HEK293 (cell line): ENCODE measurements around the gene LMOD1.

ENCODE experiments used
- BCL11B ChIP-seq: fragments of 450-650 bp; formaldehyde crosslinking; IDR thresholded peaks from 2 replicates; pipeline ENCODE4 v1.5.1; 2016; ENCODE audit warnings: low read depth, missing biosample characterization, missing genetic modification characterization
- EGR2 ChIP-seq: fragments of 450-650 bp; formaldehyde crosslinking; IDR thresholded peaks from 2 replicates; pipeline ENCODE4 v1.5.1; 2016; ENCODE audit warnings: low read depth, missing biosample characterization, missing genetic modification characterization
- GLI2 ChIP-seq: fragments of 450-650 bp; formaldehyde crosslinking; IDR thresholded peaks from 2 replicates; pipeline ENCODE4; 2017; ENCODE audit warnings: missing biosample characterization, missing genetic modification characterization, low read depth, borderline replicate concordance
- KLF8 ChIP-seq: fragments of 450-650 bp; formaldehyde crosslinking; IDR thresholded peaks from 2 replicates; pipeline ENCODE4 v1.5.1; 2016; ENCODE audit warnings: missing biosample characterization, missing genetic modification characterization
- MEIS1 ChIP-seq: sonication (generic); formaldehyde crosslinking; IDR thresholded peaks from 2 replicates; pipeline ENCODE4 v1.8.1; 2022; ENCODE audit warnings: missing genetic modification reagents, mild to moderate bottlenecking, borderline replicate concordance
- PRDM1 ChIP-seq: fragments of 450-650 bp; formaldehyde crosslinking; IDR thresholded peaks from 2 replicates; pipeline ENCODE4; 2016; ENCODE audit warnings: missing biosample characterization, missing genetic modification characterization
- TCF7L2 ChIP-seq: IDR thresholded peaks from 2 replicates; pipeline ENCODE4 v1.6.1; 2011; ENCODE audit warnings: low read depth, mild to moderate bottlenecking, inconsistent platforms, low read length, moderate library complexity, borderline replicate concordance
- ZBTB48 ChIP-seq: fragments of 450-650 bp; formaldehyde crosslinking; IDR thresholded peaks from 2 replicates; pipeline ENCODE4 v1.5.1; 2016; ENCODE audit warnings: missing biosample characterization, missing genetic modification characterization
- ZFP37 ChIP-seq: fragments of 450-650 bp; formaldehyde crosslinking; IDR thresholded peaks from 2 replicates; pipeline ENCODE4 v1.5.1; 2016; ENCODE audit warnings: missing biosample characterization, missing genetic modification characterization
- ZFP41 ChIP-seq: fragments of 450-650 bp; formaldehyde crosslinking; IDR thresholded peaks from 2 replicates; pipeline ENCODE4 v1.5.1; 2016; ENCODE audit warnings: missing biosample characterization, missing genetic modification characterization, borderline replicate concordance
- ZIC2 ChIP-seq: fragments of 450-650 bp; formaldehyde crosslinking; IDR thresholded peaks from 2 replicates; pipeline ENCODE4 v1.5.1; 2016; ENCODE audit warnings: missing biosample characterization, missing genetic modification characterization
- ZNF112 ChIP-seq: fragments of 450-650 bp; formaldehyde crosslinking; IDR thresholded peaks from 2 replicates; pipeline ENCODE4 v1.5.0; 2017; ENCODE audit warnings: missing biosample characterization, missing genetic modification characterization
- ZNF114 ChIP-seq: fragments of 450-650 bp; formaldehyde crosslinking; IDR thresholded peaks from 2 replicates; pipeline ENCODE4 v1.5.0; 2017; ENCODE audit warnings: missing biosample characterization, missing genetic modification characterization
- ZNF138 ChIP-seq: fragments of 450-650 bp; formaldehyde crosslinking; IDR thresholded peaks from 2 replicates; pipeline ENCODE4 v1.5.1; 2016; ENCODE audit warnings: missing biosample characterization, missing genetic modification characterization, borderline replicate concordance
- ZNF202 ChIP-seq: fragments of 450-650 bp; formaldehyde crosslinking; IDR thresholded peaks from 2 replicates; pipeline ENCODE4 v1.5.1; 2016; ENCODE audit warnings: missing biosample characterization, missing genetic modification characterization, borderline replicate concordance
- ZNF274 ChIP-seq, 2 experiments: fragments of 200-500 bp in 1 of 2; fragments of 450-650 bp in 1 of 2; sonication (Bioruptor generic) in 1 of 2; formaldehyde crosslinking in 1 of 2; IDR thresholded peaks; 2 replicates each; pipeline versions ENCODE4 v1.5.1 to v1.6.1; 2014 to 2016; ENCODE audit warnings: borderline replicate concordance in 1 of 2, inconsistent platforms in 1 of 2, low read length in 1 of 2, missing biosample characterization in 1 of 2, missing genetic modification characterization in 1 of 2
- ZNF350 ChIP-seq: fragments of 450-650 bp; formaldehyde crosslinking; IDR thresholded peaks from 2 replicates; pipeline ENCODE4 v1.5.0; 2017; ENCODE audit warnings: missing biosample characterization, mild to moderate bottlenecking, missing genetic modification characterization
- ZNF423 ChIP-seq: fragments of 450-650 bp; formaldehyde crosslinking; IDR thresholded peaks from 2 replicates; pipeline ENCODE4 v1.5.1; 2016; ENCODE audit warnings: missing biosample characterization, missing genetic modification characterization
- ZNF530 ChIP-seq: fragments of 450-650 bp; formaldehyde crosslinking; IDR thresholded peaks from 2 replicates; pipeline ENCODE4 v1.5.1; 2016; ENCODE audit warnings: low read depth, missing biosample characterization, missing genetic modification characterization
- ZNF549 ChIP-seq: fragments of 450-650 bp; IDR thresholded peaks from 2 replicates; pipeline ENCODE4 v1.5.1; 2018; ENCODE audit warnings: missing biosample characterization, missing genetic modification characterization, mild to moderate bottlenecking, inconsistent platforms, moderate library complexity
- ZNF558 ChIP-seq: fragments of 450-650 bp; formaldehyde crosslinking; IDR thresholded peaks from 2 replicates; pipeline ENCODE4 v1.5.1; 2016; ENCODE audit warnings: missing biosample characterization, missing genetic modification characterization
- ZNF600 ChIP-seq: fragments of 450-650 bp; formaldehyde crosslinking; IDR thresholded peaks from 2 replicates; pipeline ENCODE4 v1.5.1; 2016; ENCODE audit warnings: missing biosample characterization, missing genetic modification characterization
- ZNF837 ChIP-seq: fragments of 450-650 bp; formaldehyde crosslinking; IDR thresholded peaks from 2 replicates; pipeline ENCODE4 v1.5.1; 2016; ENCODE audit warnings: missing biosample characterization, missing genetic modification characterization
- TF ChIP-seq, protein P1 (sequence below): fragments of 450-650 bp; formaldehyde crosslinking; IDR thresholded peaks from 2 replicates; pipeline ENCODE4 v1.5.1; 2016; ENCODE audit warnings: missing biosample characterization, missing genetic modification characterization, borderline replicate concordance
- TF ChIP-seq, protein P2 (sequence below): sonication (generic); formaldehyde crosslinking; IDR thresholded peaks from 2 replicates; pipeline ENCODE4 v1.8.1; 2022; ENCODE audit warnings: mild to moderate bottlenecking, moderate library complexity, missing genetic modification reagents
- TF ChIP-seq, protein P3 (sequence below): fragments of 450-650 bp; formaldehyde crosslinking; IDR thresholded peaks from 2 replicates; pipeline ENCODE4 v1.5.1; 2017; ENCODE audit warnings: missing biosample characterization, missing genetic modification characterization
- TF ChIP-seq, protein P4 (sequence below): fragments of 450-650 bp; formaldehyde crosslinking; IDR thresholded peaks from 2 replicates; pipeline ENCODE4 v1.5.1; 2016; ENCODE audit warnings: missing biosample characterization, missing genetic modification characterization
- TF ChIP-seq, protein P5 (sequence below): fragments of 450-650 bp; formaldehyde crosslinking; IDR thresholded peaks from 2 replicates; pipeline ENCODE4 v1.5.1; 2017; ENCODE audit warnings: missing biosample characterization, missing genetic modification characterization

The LMOD1 gene

DNA sequence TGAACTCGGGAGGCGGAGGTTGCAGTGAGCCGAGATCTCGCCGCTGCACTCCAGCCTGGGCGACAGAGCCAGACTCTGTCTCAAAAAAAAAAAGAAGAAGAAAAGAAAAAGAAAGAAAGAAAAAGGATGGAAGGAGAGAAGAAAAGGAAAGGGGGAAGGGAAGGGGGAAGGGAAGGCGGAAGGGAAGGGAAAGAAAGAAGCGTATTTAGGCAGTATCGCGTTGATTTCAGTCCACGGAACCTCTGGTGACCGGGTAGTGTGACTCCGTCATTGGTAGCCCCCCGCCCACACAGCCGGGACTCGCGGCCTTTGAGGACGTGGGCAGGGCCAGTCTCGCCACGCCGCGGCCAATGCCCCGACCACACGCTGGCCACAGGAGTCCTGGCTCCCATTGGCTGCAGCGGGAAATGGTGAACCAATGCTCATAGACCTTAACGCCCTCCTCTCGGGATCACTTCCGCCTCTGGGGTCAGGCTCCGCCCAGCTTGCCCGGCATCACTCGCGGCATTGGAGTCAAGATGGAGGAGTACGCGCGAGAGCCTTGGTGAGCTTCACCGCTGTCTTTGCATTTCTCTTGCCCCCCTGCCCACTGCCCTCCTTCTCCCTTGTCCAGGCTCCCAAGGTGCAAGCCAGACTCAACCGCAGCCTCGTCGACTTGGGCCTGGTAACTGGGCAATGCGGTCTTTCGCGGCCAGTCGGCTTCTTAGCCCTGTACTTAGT lies 8.8 kb upstream of the LMOD1 start, which contains the start of gene TIMM17A (continued):
- TF ChIP-seq, protein P1, sequence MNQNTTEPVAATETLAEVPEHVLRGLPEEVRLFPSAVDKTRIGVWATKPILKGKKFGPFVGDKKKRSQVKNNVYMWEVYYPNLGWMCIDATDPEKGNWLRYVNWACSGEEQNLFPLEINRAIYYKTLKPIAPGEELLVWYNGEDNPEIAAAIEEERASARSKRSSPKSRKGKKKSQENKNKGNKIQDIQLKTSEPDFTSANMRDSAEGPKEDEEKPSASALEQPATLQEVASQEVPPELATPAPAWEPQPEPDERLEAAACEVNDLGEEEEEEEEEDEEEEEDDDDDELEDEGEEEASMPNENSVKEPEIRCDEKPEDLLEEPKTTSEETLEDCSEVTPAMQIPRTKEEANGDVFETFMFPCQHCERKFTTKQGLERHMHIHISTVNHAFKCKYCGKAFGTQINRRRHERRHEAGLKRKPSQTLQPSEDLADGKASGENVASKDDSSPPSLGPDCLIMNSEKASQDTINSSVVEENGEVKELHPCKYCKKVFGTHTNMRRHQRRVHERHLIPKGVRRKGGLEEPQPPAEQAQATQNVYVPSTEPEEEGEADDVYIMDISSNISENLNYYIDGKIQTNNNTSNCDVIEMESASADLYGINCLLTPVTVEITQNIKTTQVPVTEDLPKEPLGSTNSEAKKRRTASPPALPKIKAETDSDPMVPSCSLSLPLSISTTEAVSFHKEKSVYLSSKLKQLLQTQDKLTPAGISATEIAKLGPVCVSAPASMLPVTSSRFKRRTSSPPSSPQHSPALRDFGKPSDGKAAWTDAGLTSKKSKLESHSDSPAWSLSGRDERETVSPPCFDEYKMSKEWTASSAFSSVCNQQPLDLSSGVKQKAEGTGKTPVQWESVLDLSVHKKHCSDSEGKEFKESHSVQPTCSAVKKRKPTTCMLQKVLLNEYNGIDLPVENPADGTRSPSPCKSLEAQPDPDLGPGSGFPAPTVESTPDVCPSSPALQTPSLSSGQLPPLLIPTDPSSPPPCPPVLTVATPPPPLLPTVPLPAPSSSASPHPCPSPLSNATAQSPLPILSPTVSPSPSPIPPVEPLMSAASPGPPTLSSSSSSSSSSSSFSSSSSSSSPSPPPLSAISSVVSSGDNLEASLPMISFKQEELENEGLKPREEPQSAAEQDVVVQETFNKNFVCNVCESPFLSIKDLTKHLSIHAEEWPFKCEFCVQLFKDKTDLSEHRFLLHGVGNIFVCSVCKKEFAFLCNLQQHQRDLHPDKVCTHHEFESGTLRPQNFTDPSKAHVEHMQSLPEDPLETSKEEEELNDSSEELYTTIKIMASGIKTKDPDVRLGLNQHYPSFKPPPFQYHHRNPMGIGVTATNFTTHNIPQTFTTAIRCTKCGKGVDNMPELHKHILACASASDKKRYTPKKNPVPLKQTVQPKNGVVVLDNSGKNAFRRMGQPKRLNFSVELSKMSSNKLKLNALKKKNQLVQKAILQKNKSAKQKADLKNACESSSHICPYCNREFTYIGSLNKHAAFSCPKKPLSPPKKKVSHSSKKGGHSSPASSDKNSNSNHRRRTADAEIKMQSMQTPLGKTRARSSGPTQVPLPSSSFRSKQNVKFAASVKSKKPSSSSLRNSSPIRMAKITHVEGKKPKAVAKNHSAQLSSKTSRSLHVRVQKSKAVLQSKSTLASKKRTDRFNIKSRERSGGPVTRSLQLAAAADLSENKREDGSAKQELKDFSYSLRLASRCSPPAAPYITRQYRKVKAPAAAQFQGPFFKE (tag by site-specific recombination) = no peak
- TF ChIP-seq ZNF114 (tag by site-specific recombination) (no peak), ZNF202 (tag by site-specific recombination) (no peak), EGR2 (tag by site-specific recombination) (peak; percentile 93), PRDM1 (tag by site-specific recombination) (peak; percentile 99), TCF7L2 (no peak), ZNF274 (IDR thresholded peaks at IDR 0.05; ENCODE audit: low read length) (no peak), ZNF274 (tag by site-specific recombination; IDR thresholded peaks at IDR 0.05; ENCODE audit: borderline replicate concordance) (no peak), GLI2 (tag by site-specific recombination) (no peak), ZIC2 (tag by site-specific recombination) (peak; percentile 42; the same call in 1 of the 2 replicates), MEIS1 (CRISPR knock-in tag) (no peak), ZNF138 (tag by site-specific recombination) (no peak), ZFP37 (tag by site-specific recombination) (no peak), ZNF558 (tag by site-specific recombination) (peak; percentile 66; the same call in 1 of the 2 replicates), ZBTB48 (tag by site-specific recombination) (0 out of 2 replicates have a peak, but pooled peaks have one; percentile 15), ZNF423 (tag by site-specific recombination) (no peak), ZFP41 (no peak), KLF8 (peak; percentile 86), BCL11B (tag by site-specific recombination) (peak; percentile 95), ZNF350 (tag by site-specific recombination) (no peak), ZNF112 (tag by site-specific recombination) (no peak), ZNF837 (tag by site-specific recombination) (no peak), ZNF530 (no peak), ZNF549 (tag by site-specific recombination) (no peak), ZNF600 (no peak)
- TF ChIP-seq, protein P2, sequence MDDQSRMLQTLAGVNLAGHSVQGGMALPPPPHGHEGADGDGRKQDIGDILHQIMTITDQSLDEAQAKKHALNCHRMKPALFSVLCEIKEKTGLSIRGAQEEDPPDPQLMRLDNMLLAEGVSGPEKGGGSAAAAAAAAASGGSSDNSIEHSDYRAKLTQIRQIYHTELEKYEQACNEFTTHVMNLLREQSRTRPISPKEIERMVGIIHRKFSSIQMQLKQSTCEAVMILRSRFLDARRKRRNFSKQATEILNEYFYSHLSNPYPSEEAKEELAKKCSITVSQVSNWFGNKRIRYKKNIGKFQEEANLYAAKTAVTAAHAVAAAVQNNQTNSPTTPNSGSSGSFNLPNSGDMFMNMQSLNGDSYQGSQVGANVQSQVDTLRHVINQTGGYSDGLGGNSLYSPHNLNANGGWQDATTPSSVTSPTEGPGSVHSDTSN = peak; percentile 57; the same call in 1 of the 2 replicates
- TF ChIP-seq, protein P3, sequence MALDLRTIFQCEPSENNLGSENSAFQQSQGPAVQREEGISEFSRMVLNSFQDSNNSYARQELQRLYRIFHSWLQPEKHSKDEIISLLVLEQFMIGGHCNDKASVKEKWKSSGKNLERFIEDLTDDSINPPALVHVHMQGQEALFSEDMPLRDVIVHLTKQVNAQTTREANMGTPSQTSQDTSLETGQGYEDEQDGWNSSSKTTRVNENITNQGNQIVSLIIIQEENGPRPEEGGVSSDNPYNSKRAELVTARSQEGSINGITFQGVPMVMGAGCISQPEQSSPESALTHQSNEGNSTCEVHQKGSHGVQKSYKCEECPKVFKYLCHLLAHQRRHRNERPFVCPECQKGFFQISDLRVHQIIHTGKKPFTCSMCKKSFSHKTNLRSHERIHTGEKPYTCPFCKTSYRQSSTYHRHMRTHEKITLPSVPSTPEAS (tag by site-specific recombination) = no peak
- TF ChIP-seq, protein P4, sequence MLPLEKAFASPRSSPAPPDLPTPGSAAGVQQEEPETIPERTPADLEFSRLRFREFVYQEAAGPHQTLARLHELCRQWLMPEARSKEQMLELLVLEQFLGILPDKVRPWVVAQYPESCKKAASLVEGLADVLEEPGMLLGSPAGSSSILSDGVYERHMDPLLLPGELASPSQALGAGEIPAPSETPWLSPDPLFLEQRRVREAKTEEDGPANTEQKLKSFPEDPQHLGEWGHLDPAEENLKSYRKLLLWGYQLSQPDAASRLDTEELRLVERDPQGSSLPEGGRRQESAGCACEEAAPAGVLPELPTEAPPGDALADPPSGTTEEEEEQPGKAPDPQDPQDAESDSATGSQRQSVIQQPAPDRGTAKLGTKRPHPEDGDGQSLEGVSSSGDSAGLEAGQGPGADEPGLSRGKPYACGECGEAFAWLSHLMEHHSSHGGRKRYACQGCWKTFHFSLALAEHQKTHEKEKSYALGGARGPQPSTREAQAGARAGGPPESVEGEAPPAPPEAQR (tag by site-specific recombination) = 0 out of 2 replicates have a peak, but pooled peaks have one; percentile 30
- TF ChIP-seq, protein P5, sequence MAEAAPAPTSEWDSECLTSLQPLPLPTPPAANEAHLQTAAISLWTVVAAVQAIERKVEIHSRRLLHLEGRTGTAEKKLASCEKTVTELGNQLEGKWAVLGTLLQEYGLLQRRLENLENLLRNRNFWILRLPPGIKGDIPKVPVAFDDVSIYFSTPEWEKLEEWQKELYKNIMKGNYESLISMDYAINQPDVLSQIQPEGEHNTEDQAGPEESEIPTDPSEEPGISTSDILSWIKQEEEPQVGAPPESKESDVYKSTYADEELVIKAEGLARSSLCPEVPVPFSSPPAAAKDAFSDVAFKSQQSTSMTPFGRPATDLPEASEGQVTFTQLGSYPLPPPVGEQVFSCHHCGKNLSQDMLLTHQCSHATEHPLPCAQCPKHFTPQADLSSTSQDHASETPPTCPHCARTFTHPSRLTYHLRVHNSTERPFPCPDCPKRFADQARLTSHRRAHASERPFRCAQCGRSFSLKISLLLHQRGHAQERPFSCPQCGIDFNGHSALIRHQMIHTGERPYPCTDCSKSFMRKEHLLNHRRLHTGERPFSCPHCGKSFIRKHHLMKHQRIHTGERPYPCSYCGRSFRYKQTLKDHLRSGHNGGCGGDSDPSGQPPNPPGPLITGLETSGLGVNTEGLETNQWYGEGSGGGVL (tag by site-specific recombination) = no peak
